SK-N-SH treated with all-trans-retinoic acid at 6 μM for 48 hours (cell line): ENCODE results near the gene ZBTB7B.

Experiments used
- ARNTL ChIP-seq: fragments of 450-650 bp; formaldehyde crosslinking; IDR thresholded peaks from 2 replicates; pipeline ENCODE4 v1.5.0; 2020; ENCODE audit warnings: low read depth, mild to moderate bottlenecking, moderate library complexity, borderline replicate concordance
- RARB ChIP-seq: fragments of 250-450 bp; sonication (Bioruptor Pico); IDR thresholded peaks from 2 replicates; pipeline ENCODE4 v1.8.0; 2021; ENCODE audit warnings: mild to moderate bottlenecking, moderate library complexity
- TF ChIP-seq, protein P1 (sequence below): fragments of 250-450 bp; sonication (Bioruptor Pico); IDR thresholded peaks from 2 replicates; pipeline ENCODE4 v1.5.1; 2020; ENCODE audit warnings: low read depth, mild to moderate bottlenecking, moderate library complexity

DNA sequence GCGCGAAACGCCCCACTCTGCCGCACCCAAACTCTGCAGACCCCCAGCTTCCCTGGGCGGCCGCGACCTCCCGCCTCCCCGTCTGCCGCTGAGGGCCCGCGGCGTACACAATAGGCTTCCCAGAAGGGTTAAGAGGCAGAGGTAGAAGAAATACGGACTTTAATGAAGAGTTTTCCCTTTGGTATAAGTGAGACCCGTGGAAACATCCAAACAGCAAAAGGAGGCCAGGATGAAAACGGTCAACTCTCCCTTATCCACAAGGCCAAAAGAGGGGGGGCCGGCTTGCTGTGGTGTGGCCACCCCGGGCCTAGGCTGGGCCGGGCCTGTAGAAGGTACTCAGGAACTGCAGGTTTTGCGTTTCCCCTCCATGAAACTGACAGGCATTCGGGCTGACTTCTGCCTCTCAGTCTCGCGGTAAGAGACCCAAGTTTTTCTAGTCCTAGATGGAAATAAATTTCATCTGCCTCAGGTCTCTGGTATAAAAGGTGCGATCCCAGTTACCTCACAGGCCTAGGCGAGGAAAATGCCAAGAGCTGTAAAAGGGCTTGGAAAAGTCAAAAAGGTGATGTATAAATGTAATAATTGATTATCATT lies 40.3 kb upstream of the ZBTB7B start:
- TF ChIP-seq RARB (CRISPR knock-in tag) = no peak
- TF ChIP-seq, protein P1, sequence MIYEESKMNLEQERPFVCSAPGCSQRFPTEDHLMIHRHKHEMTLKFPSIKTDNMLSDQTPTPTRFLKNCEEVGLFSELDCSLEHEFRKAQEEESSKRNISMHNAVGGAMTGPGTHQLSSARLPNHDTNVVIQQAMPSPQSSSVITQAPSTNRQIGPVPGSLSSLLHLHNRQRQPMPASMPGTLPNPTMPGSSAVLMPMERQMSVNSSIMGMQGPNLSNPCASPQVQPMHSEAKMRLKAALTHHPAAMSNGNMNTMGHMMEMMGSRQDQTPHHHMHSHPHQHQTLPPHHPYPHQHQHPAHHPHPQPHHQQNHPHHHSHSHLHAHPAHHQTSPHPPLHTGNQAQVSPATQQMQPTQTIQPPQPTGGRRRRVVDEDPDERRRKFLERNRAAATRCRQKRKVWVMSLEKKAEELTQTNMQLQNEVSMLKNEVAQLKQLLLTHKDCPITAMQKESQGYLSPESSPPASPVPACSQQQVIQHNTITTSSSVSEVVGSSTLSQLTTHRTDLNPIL (CRISPR knock-in tag) = no peak
- no peak for TF ChIP-seq ARNTL (CRISPR knock-in tag)
